H9 (cell line): ENCODE data around the gene TRIM9. TPM values are rescaled to one million over a fixed set of nuclear protein-coding genes. Genes with fewer than 3 reads are reported as not detected.

Experiments
- DNase-seq: peaks from one replicate; pipeline ENCODE4 v3.0.0-alpha.2; 2017
- H2AFZ ChIP-seq: one replicate; pipeline ENCODE4 v1.6.1; 2013; ENCODE audit warnings: mild to moderate bottlenecking, low read length, control low read depth, moderate library complexity
- H2AK5ac ChIP-seq: 2 replicates; pipeline ENCODE4 v1.6.1; 2013; ENCODE audit warnings: low read length, control low read depth, mixed read lengths; ENCODE audit not compliant: insufficient read length
- H2BK120ac ChIP-seq: one replicate; pipeline ENCODE4 v1.6.1; 2013; ENCODE audit warnings: low read depth, mild to moderate bottlenecking, low read length, control low read depth, inconsistent platforms; ENCODE audit not compliant: poor library complexity, severe bottlenecking
- H2BK12ac ChIP-seq: 2 replicates; pipeline ENCODE4 v1.6.1; 2013; ENCODE audit warnings: low read length, control low read depth, mixed read lengths, low read depth; ENCODE audit not compliant: insufficient read length
- H2BK15ac ChIP-seq: 2 replicates; pipeline ENCODE4 v1.6.1; 2013; ENCODE audit warnings: low read depth, low read length, control low read depth
- H2BK20ac ChIP-seq: one replicate; pipeline ENCODE4 v1.6.1; 2013; ENCODE audit warnings: low read depth, mild to moderate bottlenecking, low read length, control low read depth, inconsistent platforms; ENCODE audit not compliant: poor library complexity, severe bottlenecking
- H2BK5ac ChIP-seq: 2 replicates; pipeline ENCODE4 v1.6.1; 2013; ENCODE audit warnings: low read length, control low read depth, mixed read lengths; ENCODE audit not compliant: insufficient read length
- H3K14ac ChIP-seq: 2 replicates; pipeline ENCODE4 v1.6.1; 2013; ENCODE audit warnings: low read length, control low read depth; ENCODE audit not compliant: insufficient read depth
- H3K18ac ChIP-seq: 2 replicates; pipeline ENCODE4 v1.6.1; 2013; ENCODE audit warnings: low read depth, mild to moderate bottlenecking, mixed read lengths, low read length, control low read depth; ENCODE audit not compliant: insufficient read length
- H3K23ac ChIP-seq: 2 replicates; pipeline ENCODE4 v1.6.1; 2013; ENCODE audit warnings: low read length, control low read depth, mixed read lengths, low read depth; ENCODE audit not compliant: insufficient read length
- H3K23me2 ChIP-seq: 2 replicates; pipeline ENCODE4 v1.6.1; 2013; ENCODE audit warnings: low read depth, mild to moderate bottlenecking, mixed read lengths, low read length, control low read depth; ENCODE audit not compliant: insufficient read length, poor library complexity, severe bottlenecking
- H3K27ac ChIP-seq: 2 replicates; pipeline ENCODE4 v1.5.1; 2013; ENCODE audit warnings: low read length, control low read depth, mixed read lengths, low read depth; ENCODE audit not compliant: insufficient read length
- H3K27me3 ChIP-seq: 2 replicates; pipeline ENCODE4 v1.6.1; 2013; ENCODE audit warnings: low read length, control low read depth, inconsistent platforms; ENCODE audit not compliant: insufficient read depth
- H3K4ac ChIP-seq: 2 replicates; pipeline ENCODE4 v1.6.1; 2013; ENCODE audit warnings: low read depth, mild to moderate bottlenecking, control low read depth, inconsistent platforms, low read length, moderate library complexity
- H3K4me1 ChIP-seq: 2 replicates; pipeline ENCODE4 v1.6.1; 2013; ENCODE audit warnings: low read length, control low read depth, inconsistent platforms; ENCODE audit not compliant: insufficient read depth
- H3K4me2 ChIP-seq: 2 replicates; pipeline ENCODE4 v1.6.1; 2013; ENCODE audit warnings: low read length, control low read depth, mixed read lengths; ENCODE audit not compliant: insufficient read length, insufficient read depth
- H3K56ac ChIP-seq: 2 replicates; pipeline ENCODE4 v1.6.1; 2013; ENCODE audit warnings: low read depth, mild to moderate bottlenecking, mixed read lengths, low read length, control low read depth; ENCODE audit not compliant: insufficient read length
- H3K79me1 ChIP-seq: 2 replicates; pipeline ENCODE4 v1.6.1; 2013; ENCODE audit warnings: low read depth, mild to moderate bottlenecking, moderate library complexity, low read length, control low read depth, inconsistent platforms; ENCODE audit not compliant: insufficient read depth, poor library complexity, severe bottlenecking
- H3K79me2 ChIP-seq: 2 replicates; pipeline ENCODE4 v1.6.1; 2013; ENCODE audit warnings: low read length, control low read depth, inconsistent platforms; ENCODE audit not compliant: insufficient read depth
- H3K9ac ChIP-seq: 2 replicates; pipeline ENCODE4 v1.6.1; 2013; ENCODE audit warnings: low read length, control low read depth, mixed read lengths; ENCODE audit not compliant: insufficient read length; ENCODE audit errors: extremely low read depth
- H3K9me3 ChIP-seq: one replicate; pipeline ENCODE4 v1.6.1; 2013; ENCODE audit warnings: low read depth, low read length, inconsistent platforms; ENCODE audit not compliant: control insufficient read depth
- H3T11ph ChIP-seq: one replicate; pipeline ENCODE4 v1.6.1; 2013; ENCODE audit warnings: mild to moderate bottlenecking, low read length, control low read depth, inconsistent platforms
- H4K20me1 ChIP-seq: one replicate; pipeline ENCODE4 v1.6.1; 2013; ENCODE audit not compliant: control insufficient read depth, insufficient read length, insufficient read depth
- H4K5ac ChIP-seq: 2 replicates; pipeline ENCODE4 v1.6.1; 2013; ENCODE audit warnings: low read depth, mild to moderate bottlenecking, mixed read lengths, low read length, control low read depth; ENCODE audit not compliant: insufficient read length
- H4K8ac ChIP-seq: replicated peaks from 2 replicates; pipeline ENCODE4 v1.6.1; 2013; ENCODE audit warnings: low read length, control low read depth, mixed read lengths, low read depth; ENCODE audit not compliant: insufficient read length
- H4K91ac ChIP-seq: 2 replicates; pipeline ENCODE4 v1.6.1; 2013; ENCODE audit warnings: low read depth, mild to moderate bottlenecking, moderate library complexity, mixed read lengths, low read length, control low read depth; ENCODE audit not compliant: insufficient read length
- H3K27ac Mint-ChIP-seq, 3 experiments: 2 replicates in 2 of 3; 3 replicates in 1 of 3; pipeline ENCODE4 v1.8.0; 2020 to 2021; ENCODE audit warnings: mixed read lengths in 3 of 3, mild to moderate bottlenecking in 1 of 3, moderate library complexity in 1 of 3
- H3K27me3 Mint-ChIP-seq: 2 replicates; pipeline ENCODE4 v1.8.0; 2021; ENCODE audit warnings: low read depth, mild to moderate bottlenecking, moderate library complexity, mixed read lengths
- H3K36me3 Mint-ChIP-seq, 3 experiments: 2 replicates in 2 of 3; 3 replicates in 1 of 3; pipeline ENCODE4 v1.8.0; 2020 to 2021; ENCODE audit warnings: low read depth in 3 of 3, mixed read lengths in 3 of 3; ENCODE audit not compliant: insufficient read depth in 1 of 3
- H3K4me1 Mint-ChIP-seq, 2 experiments: 2 replicates each; pipeline ENCODE4 v1.8.0; 2020; ENCODE audit warnings: mixed read lengths in 2 of 2
- H3K4me3 Mint-ChIP-seq, 2 experiments: 2 replicates in 1 of 2; 3 replicates in 1 of 2; pipeline ENCODE4 v1.8.0; 2020 to 2021; ENCODE audit warnings: mild to moderate bottlenecking in 2 of 2, mixed read lengths in 2 of 2, moderate library complexity in 1 of 2
- H3K9me3 Mint-ChIP-seq, 2 experiments: 2 replicates in 1 of 2; 3 replicates in 1 of 2; pipeline ENCODE4 v1.8.0; 2020; ENCODE audit warnings: mild to moderate bottlenecking in 2 of 2, mixed read lengths in 2 of 2, moderate library complexity in 1 of 2
- WGBS: extraction: QIAGEN DNeasy Blood & Tissue Kit; methylation state at CpG from one replicate; pipeline ENCODE4 v1.1.7; 2013; ENCODE audit warnings: missing lambda C conversion rate, low lambda C conversion rate, mixed read lengths; ENCODE audit not compliant: insufficient read length; ENCODE audit errors: extremely low coverage; 5-methylcytosine and 5-hydroxymethylcytosine counted together
- total RNA-seq: library from RNA; stranded (reverse); gene quantifications from 2 replicates; pipeline ENCODE4 v1.2.1, GENCODE V29; 2021
- TF ChIP-seq, protein P1 (sequence below): fragments of 200-600 bp; sonication (generic); conservative IDR thresholded peaks from 3 replicates; pipeline ENCODE4 v1.8.0; 2021; ENCODE audit warnings: antibody characterized with exemption, mild to moderate bottlenecking

The TRIM9 gene
- total RNA-seq, 1 experiment from 2014 or later, result 0.98 TPM

DNA sequence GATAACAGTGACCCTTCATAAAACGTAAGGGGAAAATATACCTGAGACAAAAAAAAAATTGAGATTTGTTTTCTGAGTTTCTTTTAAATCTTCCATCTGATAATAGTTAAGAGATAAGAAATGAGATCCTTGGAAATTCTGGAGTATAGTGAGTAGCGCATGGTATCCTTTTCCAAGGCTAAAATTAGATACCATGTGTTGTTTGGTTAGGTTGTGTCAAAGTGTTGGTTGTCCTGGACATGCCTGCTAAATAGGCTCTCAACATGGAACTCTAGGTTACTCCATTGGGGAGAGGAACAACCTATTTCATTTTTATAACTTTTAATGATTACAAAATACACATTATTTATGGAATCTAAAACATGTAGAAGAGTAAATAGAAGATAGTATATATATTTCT is 165.4 kb downstream of the TRIM9 start:
- H3K9me3 ChIP-seq, result no peaks in the 10 kb centered on the region
- H3K4me2 ChIP-seq, result no peak overlapping the region
- no peak overlapping the region for H3K4ac ChIP-seq
- Mint-ChIP-seq H3K4me1 (peaks cover 6 to 7% of the 10 kb centered on the region in 2 experiments; a peak in 3 of 4 replicates), H3K27me3 (no peaks in the 10 kb centered on the region), H3K36me3 (peaks cover 4 to 32% (median 5%) of the 10 kb centered on the region in 3 experiments; a peak in 5 of 7 replicates), H3K9me3 (no peaks in the 10 kb centered on the region), H3K4me3 (no peak overlapping the region), H3K27ac (no peak overlapping the region)
- no peak overlapping the region for H3K9ac ChIP-seq
- no peak overlapping the region for H3K14ac ChIP-seq
- no peak overlapping the region for H3K18ac ChIP-seq
- TF ChIP-seq, protein P1, sequence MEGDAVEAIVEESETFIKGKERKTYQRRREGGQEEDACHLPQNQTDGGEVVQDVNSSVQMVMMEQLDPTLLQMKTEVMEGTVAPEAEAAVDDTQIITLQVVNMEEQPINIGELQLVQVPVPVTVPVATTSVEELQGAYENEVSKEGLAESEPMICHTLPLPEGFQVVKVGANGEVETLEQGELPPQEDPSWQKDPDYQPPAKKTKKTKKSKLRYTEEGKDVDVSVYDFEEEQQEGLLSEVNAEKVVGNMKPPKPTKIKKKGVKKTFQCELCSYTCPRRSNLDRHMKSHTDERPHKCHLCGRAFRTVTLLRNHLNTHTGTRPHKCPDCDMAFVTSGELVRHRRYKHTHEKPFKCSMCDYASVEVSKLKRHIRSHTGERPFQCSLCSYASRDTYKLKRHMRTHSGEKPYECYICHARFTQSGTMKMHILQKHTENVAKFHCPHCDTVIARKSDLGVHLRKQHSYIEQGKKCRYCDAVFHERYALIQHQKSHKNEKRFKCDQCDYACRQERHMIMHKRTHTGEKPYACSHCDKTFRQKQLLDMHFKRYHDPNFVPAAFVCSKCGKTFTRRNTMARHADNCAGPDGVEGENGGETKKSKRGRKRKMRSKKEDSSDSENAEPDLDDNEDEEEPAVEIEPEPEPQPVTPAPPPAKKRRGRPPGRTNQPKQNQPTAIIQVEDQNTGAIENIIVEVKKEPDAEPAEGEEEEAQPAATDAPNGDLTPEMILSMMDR, result no peak
- H2AK5ac ChIP-seq, result no peak overlapping the region
- H2BK20ac ChIP-seq, result no peak overlapping the region
- H3K79me2 ChIP-seq, result no peaks in the 10 kb centered on the region
- WGBS, result no CpG with 5 or more reads among the region's 2 CpGs
- no peaks in the 10 kb centered on the region for H3K4me1 ChIP-seq
- no peaks in the 10 kb centered on the region for H3K27me3 ChIP-seq
- H2BK15ac ChIP-seq, result no peak overlapping the region
- DNase-seq, result no peak
- no peaks in the 10 kb centered on the region for H4K20me1 ChIP-seq
- H2BK120ac ChIP-seq, result no peak overlapping the region
- H3T11ph ChIP-seq, result no peak overlapping the region
- no peak overlapping the region for H4K5ac ChIP-seq
- H3K27ac ChIP-seq, result no peak overlapping the region
- H2BK12ac ChIP-seq, result no peak overlapping the region
- no peak overlapping the region for H2BK5ac ChIP-seq
- H3K23me2 ChIP-seq, result no peaks in the 10 kb centered on the region
- H3K56ac ChIP-seq, result no peak overlapping the region
- no peaks in the 10 kb centered on the region for H3K79me1 ChIP-seq
- no peak overlapping the region for H3K23ac ChIP-seq
- no peak overlapping the region for H2AFZ ChIP-seq
- no peak overlapping the region for H4K8ac ChIP-seq
- no peak overlapping the region for H4K91ac ChIP-seq
